Caco-2 (cell line): ENCODE results near the gene GLT8D1. TPM values are rescaled to one million over a fixed set of nuclear protein-coding genes. Genes with fewer than 3 reads are reported as not detected.
"Not testable (repeated sequence)": the region's sequence is repeated elsewhere in the genome, so short reads cannot be mapped to it uniquely, and the experiment has no call there.

Experiments used
- BruUV-seq: library from RNA; stranded (reverse); fragments of 400-500 nt; replicated peaks from 2 replicates; lab custom pipeline; 2021; lab: Mats Ljungman, UMichigan
- CTCF ChIA-PET: fragments of 300-600 bp; sonication (Branson Sonifier 250); formaldehyde crosslinking; loops from one replicate; lab custom pipeline; 2022; ENCODE audit warnings: antibody characterized with exemption; lab: Charles Lee
- POLR2A ChIA-PET: fragments of 300-600 bp; sonication (Branson Sonifier 250); formaldehyde crosslinking; loops from one replicate; lab custom pipeline; 2022; ENCODE audit warnings: antibody characterized with exemption; lab: Charles Lee
- DNase-seq, 2 experiments: peaks; one replicate each; pipeline versions ENCODE4 v3.0.0 to v3.0.0-alpha.2; 2020 to 2022
- H3K27me3 ChIP-seq: replicated peaks from 2 replicates; pipeline ENCODE4 v1.6.0; 2011; ENCODE audit warnings: low read length; ENCODE audit not compliant: control insufficient read depth, insufficient read depth
- H3K36me3 ChIP-seq: 2 replicates; pipeline ENCODE4 v1.5.1; 2011; ENCODE audit warnings: low read length; ENCODE audit not compliant: control insufficient read depth, insufficient read depth
- H3K4me1 ChIP-seq: fragments of 250-450 bp; sonication (Bioruptor Pico); 2 replicates; pipeline ENCODE4 v1.5.1; 2020; ENCODE audit warnings: mild to moderate bottlenecking
- H3K4me3 ChIP-seq: 2 replicates; pipeline ENCODE4 v1.5.1; 2011; ENCODE audit warnings: low read depth, mild to moderate bottlenecking, control low read depth, low read length
- H3K9me3 ChIP-seq: fragments of 250-450 bp; sonication (Bioruptor Pico); 2 replicates; pipeline ENCODE4 v1.5.1; 2020; ENCODE audit warnings: mild to moderate bottlenecking, moderate library complexity
- H3K27ac Mint-ChIP-seq: one replicate; pipeline ENCODE4 v1.8.0; 2022; ENCODE audit warnings: mixed read lengths; ENCODE audit not compliant: unreplicated experiment
- H3K27me3 Mint-ChIP-seq: one replicate; pipeline ENCODE4 v1.8.0; 2022; ENCODE audit warnings: mixed read lengths; ENCODE audit not compliant: insufficient read depth, unreplicated experiment
- H3K36me3 Mint-ChIP-seq: one replicate; pipeline ENCODE4 v1.8.0; 2022; ENCODE audit warnings: mild to moderate bottlenecking, mixed read lengths; ENCODE audit not compliant: insufficient read depth, unreplicated experiment
- H3K4me1 Mint-ChIP-seq: one replicate; pipeline ENCODE4 v1.8.0; 2022; ENCODE audit warnings: low read depth, mixed read lengths; ENCODE audit not compliant: unreplicated experiment
- H3K4me3 Mint-ChIP-seq: one replicate; pipeline ENCODE4 v1.8.0; 2022; ENCODE audit warnings: mild to moderate bottlenecking, moderate library complexity, mixed read lengths; ENCODE audit not compliant: unreplicated experiment
- H3K9me3 Mint-ChIP-seq: one replicate; pipeline ENCODE4 v1.8.0; 2022; ENCODE audit warnings: mixed read lengths; ENCODE audit not compliant: unreplicated experiment
- intact Hi-C: fragments of 100-400 bp; cut with micrococcal nuclease; formaldehyde crosslinking; loops from one replicate; pipeline ENCODE4 v1.10.0; 2022; ENCODE audit not compliant: unreplicated experiment
- total RNA-seq: library from RNA; stranded (reverse); gene quantifications from 2 replicates; pipeline ENCODE4 v1.2.3, GENCODE V29; 2022
- TF ChIP-seq, protein P1 (sequence below), 2 experiments: fragments of 200-600 bp in 1 of 2; IDR thresholded peaks; 1 replicate in 1 of 2; 2 replicates in 1 of 2; pipeline versions ENCODE4 v1.5.1 to v1.8.0; 2011 to 2022; ENCODE audit warnings: antibody characterized with exemption in 1 of 2, control low read depth in 1 of 2, inconsistent platforms in 1 of 2, low read depth in 1 of 2, low read length in 1 of 2, mild to moderate bottlenecking in 1 of 2, moderate library complexity in 1 of 2; ENCODE audit not compliant: insufficient read depth in 1 of 2, severe bottlenecking in 1 of 2, unreplicated experiment in 1 of 2

Gene GLT8D1
- total RNA-seq, 1 experiment from 2014 or later = 31.4 TPM

DNA sequence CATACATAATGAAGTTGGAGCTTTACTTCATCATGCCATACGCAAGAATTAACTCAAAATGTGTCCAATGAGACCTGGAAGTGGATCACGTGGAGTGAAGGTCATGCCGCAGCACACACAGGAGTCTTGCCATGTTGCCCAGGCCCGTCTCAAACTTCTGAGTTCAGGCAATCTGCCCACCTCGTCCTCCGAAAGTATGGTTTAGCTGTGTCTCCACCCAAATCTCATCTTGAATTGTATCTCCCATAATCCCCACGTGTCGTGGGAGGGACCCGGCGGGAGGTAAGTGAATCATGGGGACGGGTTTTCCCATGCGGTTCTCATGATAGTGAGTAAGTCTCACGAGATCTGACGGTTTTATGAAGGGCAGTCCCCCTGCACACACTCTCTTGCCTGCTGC, 26.0 kb upstream of the GLT8D1 start:
- CTCF ChIA-PET = no interaction called here
- Mint-ChIP-seq H3K9me3 (peaks cover 22% of the 10 kb centered on the region), H3K27ac (no peak overlapping the region), H3K27me3 (no peaks in the 10 kb centered on the region), H3K36me3 (peaks cover 93% of the 10 kb centered on the region), H3K4me1 (no peaks in the 10 kb centered on the region), H3K4me3 (no peak overlapping the region)
- POLR2A ChIA-PET = no interaction called here
- TF ChIP-seq, protein P1, sequence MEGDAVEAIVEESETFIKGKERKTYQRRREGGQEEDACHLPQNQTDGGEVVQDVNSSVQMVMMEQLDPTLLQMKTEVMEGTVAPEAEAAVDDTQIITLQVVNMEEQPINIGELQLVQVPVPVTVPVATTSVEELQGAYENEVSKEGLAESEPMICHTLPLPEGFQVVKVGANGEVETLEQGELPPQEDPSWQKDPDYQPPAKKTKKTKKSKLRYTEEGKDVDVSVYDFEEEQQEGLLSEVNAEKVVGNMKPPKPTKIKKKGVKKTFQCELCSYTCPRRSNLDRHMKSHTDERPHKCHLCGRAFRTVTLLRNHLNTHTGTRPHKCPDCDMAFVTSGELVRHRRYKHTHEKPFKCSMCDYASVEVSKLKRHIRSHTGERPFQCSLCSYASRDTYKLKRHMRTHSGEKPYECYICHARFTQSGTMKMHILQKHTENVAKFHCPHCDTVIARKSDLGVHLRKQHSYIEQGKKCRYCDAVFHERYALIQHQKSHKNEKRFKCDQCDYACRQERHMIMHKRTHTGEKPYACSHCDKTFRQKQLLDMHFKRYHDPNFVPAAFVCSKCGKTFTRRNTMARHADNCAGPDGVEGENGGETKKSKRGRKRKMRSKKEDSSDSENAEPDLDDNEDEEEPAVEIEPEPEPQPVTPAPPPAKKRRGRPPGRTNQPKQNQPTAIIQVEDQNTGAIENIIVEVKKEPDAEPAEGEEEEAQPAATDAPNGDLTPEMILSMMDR (IDR thresholded peaks at IDR 0.05; ENCODE audit: insufficient read depth in 1 of 2, low read depth in 1 of 2, low read length in 1 of 2, severe bottlenecking in 1 of 2, unreplicated experiment in 1 of 2) = no peak
- DNase-seq = no peak
- BruUV-seq = no TSS peak
- 0 out of 2 replicates have a peak, but pooled peaks cover 3% of the 10 kb centered on the region for H3K4me1 ChIP-seq
- H3K36me3 ChIP-seq = 0 out of 2 replicates have a peak, but pooled peaks cover 2% of the 10 kb centered on the region
- intact Hi-C loops = no loop called here
- no peak overlapping the region for H3K4me3 ChIP-seq
- H3K27me3 ChIP-seq = no peaks in the 10 kb centered on the region
- peaks cover 39% of the 10 kb centered on the region for H3K9me3 ChIP-seq

DNA sequence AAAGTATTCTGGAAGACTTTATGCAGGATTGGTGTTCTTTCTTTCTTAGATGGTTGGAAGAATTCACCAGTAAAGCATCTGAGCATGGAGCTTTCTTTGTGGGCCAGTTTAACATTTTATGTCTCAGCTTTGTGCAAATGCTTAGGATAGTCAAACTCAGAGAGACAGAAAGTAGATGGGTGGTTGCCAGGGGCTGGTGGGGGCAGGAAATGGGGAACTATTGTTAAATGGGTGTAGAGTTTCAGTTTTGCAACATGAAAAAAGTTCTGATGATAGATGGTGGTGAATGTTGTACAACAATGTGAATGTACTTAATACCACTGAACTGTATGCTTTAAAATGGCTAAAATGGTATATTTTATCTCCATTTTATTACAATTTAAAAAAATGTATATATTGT, 25.1 kb upstream of the GLT8D1 start:
- Histone ChIP-seq H3K4me3 (no peak overlapping the region), H3K36me3 (0 out of 2 replicates have a peak, but pooled peaks cover 2% of the 10 kb centered on the region), H3K27me3 (no peaks in the 10 kb centered on the region), H3K4me1 (0 out of 2 replicates have a peak, but pooled peaks cover 3% of the 10 kb centered on the region), H3K9me3 (peaks cover 39% of the 10 kb centered on the region)
- TF ChIP-seq, protein P1 (IDR thresholded peaks at IDR 0.05; ENCODE audit: insufficient read depth in 1 of 2, low read depth in 1 of 2, low read length in 1 of 2, severe bottlenecking in 1 of 2, unreplicated experiment in 1 of 2) = no peak
- Mint-ChIP-seq H3K4me3 (no peak overlapping the region), H3K9me3 (peaks cover 29% of the 10 kb centered on the region), H3K4me1 (no peaks in the 10 kb centered on the region), H3K27ac (no peak overlapping the region), H3K36me3 (peaks cover 97% of the 10 kb centered on the region), H3K27me3 (no peaks in the 10 kb centered on the region)
- BruUV-seq = no TSS peak
- DNase-seq = no peak
- ChIA-PET POLR2A (no interaction called here), CTCF (no interaction called here)
- intact Hi-C loops = no loop called here

GRCh38 chr3:52728753-52729152, 23.2 kb upstream of the GLT8D1 start:
- POLR2A ChIA-PET, H3K4me3 Mint-ChIP-seq, H3K27me3 ChIP-seq, H3K4me3 ChIP-seq, H3K4me1 Mint-ChIP-seq, H3K4me1 ChIP-seq, H3K36me3 ChIP-seq, H3K27me3 Mint-ChIP-seq, BruUV-seq, CTCF ChIA-PET: not testable (repeated sequence)
- peaks cover 39% of the 10 kb centered on the region for H3K9me3 ChIP-seq
- H3K9me3 Mint-ChIP-seq = peaks cover 32% of the 10 kb centered on the region
- H3K27ac Mint-ChIP-seq = peak overlapping the region; percentile 29
- intact Hi-C loops = loop anchor here (2.0 kb wide), 1 partner anchor 24 kb away; no protein-coding TSS in a partner anchor
- DNase-seq = peak; percentile 66 to 74
- H3K36me3 Mint-ChIP-seq = peaks cover 77% of the 10 kb centered on the region
